H1 (cell line): ENCODE data around the gene SGMS2. TPM values are rescaled to one million over a fixed set of nuclear protein-coding genes. Genes with fewer than 3 reads are reported as not detected.

Experiments used
- CTCF ChIA-PET: fragments of 300-600 bp; sonication (Branson Sonifier 250); formaldehyde crosslinking; loops from one replicate; lab custom pipeline; 2021; ENCODE audit not compliant: partially characterized antibody; lab: Charles Lee
- POLR2A ChIA-PET: fragments of 300-600 bp; sonication (Branson Sonifier 250); formaldehyde crosslinking; loops from one replicate; lab custom pipeline; 2021; ENCODE audit warnings: inconsistent platforms; ENCODE audit not compliant: partially characterized antibody; lab: Charles Lee
- DNase-seq, 2 experiments: peaks; one replicate each; pipeline versions ENCODE4 v3.0.0 to v3.0.0-alpha.2; 2010 to 2022; ENCODE audit warnings: low spot score in 2 of 2, low read depth in 1 of 2, mixed read lengths in 1 of 2
- FAIRE-seq: peaks from 2 replicates; lab custom pipeline; 2011; peaks lifted over from hg19 to GRCh38; lab: Jason Lieb, UNC
- H2AFZ ChIP-seq: 2 replicates; pipeline ENCODE4 v1.8.1; 2012; ENCODE audit warnings: low read length, inconsistent platforms
- H2AK5ac ChIP-seq: 2 replicates; pipeline ENCODE4 v1.6.1; 2013; ENCODE audit warnings: low read depth, low read length
- H2BK120ac ChIP-seq: replicated peaks from 2 replicates; pipeline ENCODE3; 2013; ENCODE audit warnings: low read depth, low read length, inconsistent platforms
- H2BK12ac ChIP-seq: 2 replicates; pipeline ENCODE4 v1.6.1; 2013; ENCODE audit warnings: low read depth, low read length
- H2BK15ac ChIP-seq: 2 replicates; pipeline ENCODE4 v1.6.1; 2013; ENCODE audit warnings: low read length
- H2BK20ac ChIP-seq: 2 replicates; pipeline ENCODE4 v1.6.1; 2013; ENCODE audit warnings: low read length
- H2BK5ac ChIP-seq: 2 replicates; pipeline ENCODE4 v1.6.1; 2013; ENCODE audit warnings: low read depth, low read length
- H3K14ac ChIP-seq: 2 replicates; pipeline ENCODE4 v1.6.1; 2013; ENCODE audit warnings: inconsistent platforms; ENCODE audit not compliant: insufficient read length
- H3K18ac ChIP-seq: 2 replicates; pipeline ENCODE4 v1.6.1; 2013; ENCODE audit warnings: low read length; ENCODE audit errors: extremely low read depth
- H3K23ac ChIP-seq: 2 replicates; pipeline ENCODE4 v1.6.1; 2013; ENCODE audit warnings: inconsistent platforms; ENCODE audit not compliant: insufficient read length
- H3K23me2 ChIP-seq: 2 replicates; pipeline ENCODE4 v1.6.1; 2013; ENCODE audit warnings: low read depth, low read length
- H3K27ac ChIP-seq: 2 replicates; pipeline ENCODE4 v1.6.1; 2011; ENCODE audit warnings: low read depth, low read length, inconsistent platforms
- H3K27me3 ChIP-seq, 4 experiments: replicated peaks in 1 of 4; 1 replicate in 1 of 4; 2 replicates in 3 of 4; pipeline versions ENCODE4 v1.6.1 to v1.8.1; 2011 to 2013; ENCODE audit warnings: low read length in 3 of 4, mild to moderate bottlenecking in 3 of 4, inconsistent platforms in 2 of 4, mixed read lengths in 2 of 4, moderate library complexity in 1 of 4; ENCODE audit not compliant: control insufficient read depth in 3 of 4, insufficient read depth in 3 of 4; ENCODE audit errors: extremely low read depth in 1 of 4
- H3K36me3 ChIP-seq, 4 experiments: 2 replicates each; pipeline versions ENCODE4 v1.6.1 to v1.8.1; 2011 to 2013; ENCODE audit warnings: mild to moderate bottlenecking in 4 of 4, low read length in 3 of 4, moderate library complexity in 2 of 4, control low read depth in 1 of 4, inconsistent platforms in 1 of 4; ENCODE audit not compliant: insufficient read depth in 4 of 4, control insufficient read depth in 2 of 4
- H3K4ac ChIP-seq: replicated peaks from 2 replicates; pipeline ENCODE3; 2013; ENCODE audit warnings: low read length, low read depth, mixed read lengths, inconsistent platforms; ENCODE audit not compliant: insufficient read length
- H3K4me1 ChIP-seq, 4 experiments: replicated peaks in 1 of 4; 1 replicate in 1 of 4; 2 replicates in 3 of 4; pipeline versions ENCODE4 v1.6.1 to v1.8.1; 2011 to 2013; ENCODE audit warnings: low read length in 3 of 4, inconsistent platforms in 2 of 4, mixed read lengths in 1 of 4; ENCODE audit not compliant: insufficient read depth in 4 of 4, control insufficient read depth in 3 of 4
- H3K4me2 ChIP-seq, 2 experiments: 2 replicates each; pipeline versions ENCODE4 v1.6.1 to v1.8.1; 2011 to 2013; ENCODE audit warnings: low read depth in 2 of 2, low read length in 2 of 2, control low read depth in 1 of 2, inconsistent platforms in 1 of 2, mild to moderate bottlenecking in 1 of 2; ENCODE audit not compliant: insufficient read depth in 1 of 2
- H3K4me3 ChIP-seq, 4 experiments: fragments of 200-600, 300-600 bp in 1 of 4; sonication (generic), shearing (Covaris generic), sonication (Bioruptor Twin) in 1 of 4; 2 replicates each; pipeline versions ENCODE4 v1.5.1 to v1.8.1; 2011 to 2016; ENCODE audit warnings: low read length in 4 of 4, low read depth in 3 of 4, control low read depth in 2 of 4, inconsistent platforms in 2 of 4, mild to moderate bottlenecking in 2 of 4, mixed read lengths in 1 of 4, moderate library complexity in 1 of 4; ENCODE audit not compliant: insufficient read depth in 2 of 4; ENCODE audit errors: extremely low read depth in 1 of 4
- H3K56ac ChIP-seq: replicated peaks from 2 replicates; pipeline ENCODE3; 2013; ENCODE audit warnings: low read depth, mild to moderate bottlenecking, mixed read lengths, low read length, inconsistent platforms; ENCODE audit not compliant: insufficient read length
- H3K79me1 ChIP-seq: 2 replicates; pipeline ENCODE4 v1.6.1; 2013; ENCODE audit warnings: low read depth, low read length, control low read depth
- H3K79me2 ChIP-seq, 2 experiments: 2 replicates each; pipeline versions ENCODE4 v1.6.1 to v1.8.1; 2012 to 2013; ENCODE audit warnings: low read length in 2 of 2, mild to moderate bottlenecking in 2 of 2, inconsistent platforms in 1 of 2; ENCODE audit not compliant: insufficient read depth in 2 of 2, control insufficient read depth in 1 of 2
- H3K9ac ChIP-seq, 4 experiments: replicated peaks in 1 of 4; 1 replicate in 1 of 4; 2 replicates in 3 of 4; pipeline versions ENCODE4 v1.6.1 to v1.8.1; 2011 to 2013; ENCODE audit warnings: low read depth in 3 of 4, low read length in 3 of 4, control low read depth in 2 of 4, mild to moderate bottlenecking in 2 of 4, moderate library complexity in 2 of 4, inconsistent platforms in 1 of 4; ENCODE audit errors: extremely low read depth in 1 of 4
- H3K9me3 ChIP-seq, 2 experiments: 2 replicates each; pipeline versions ENCODE4 v1.6.1 to v1.8.1; 2012 to 2013; ENCODE audit warnings: mild to moderate bottlenecking in 2 of 2, moderate library complexity in 2 of 2, control low read depth in 1 of 2, inconsistent platforms in 1 of 2, low read depth in 1 of 2, low read length in 1 of 2, mixed read lengths in 1 of 2; ENCODE audit not compliant: insufficient read depth in 2 of 2
- H4K20me1 ChIP-seq, 2 experiments: replicated peaks in 1 of 2; 2 replicates each; pipeline versions ENCODE3 to v1.8.1; 2011 to 2013; ENCODE audit warnings: inconsistent platforms in 2 of 2, low read length in 2 of 2, mild to moderate bottlenecking in 1 of 2; ENCODE audit not compliant: insufficient read depth in 2 of 2, control insufficient read depth in 1 of 2
- H4K5ac ChIP-seq: 2 replicates; pipeline ENCODE4 v1.6.1; 2013; ENCODE audit warnings: low read length, low read depth, mixed read lengths, inconsistent platforms; ENCODE audit not compliant: insufficient read length
- H4K8ac ChIP-seq: 2 replicates; pipeline ENCODE4 v1.8.0; 2013; ENCODE audit warnings: mild to moderate bottlenecking, moderate library complexity, low read length, inconsistent platforms; ENCODE audit not compliant: insufficient read depth; ENCODE audit errors: extremely low read depth
- H4K91ac ChIP-seq: replicated peaks from 2 replicates; pipeline ENCODE3; 2013; ENCODE audit warnings: low read length, mixed read lengths, inconsistent platforms; ENCODE audit not compliant: insufficient read length
- BCL11A ChIP-seq, 2 experiments: IDR thresholded peaks; one replicate each; pipeline ENCODE4 v1.6.1; 2011; ENCODE audit warnings: low read depth in 2 of 2, low read length in 2 of 2, mild to moderate bottlenecking in 2 of 2
- RXRA ChIP-seq: IDR thresholded peaks from 2 replicates; pipeline ENCODE4 v1.6.1; 2011; ENCODE audit warnings: low read depth, mild to moderate bottlenecking, low read length, moderate library complexity; ENCODE audit not compliant: insufficient read depth
- SUZ12 ChIP-seq: fragments of 200-600 bp; sonication (generic); IDR thresholded peaks from 2 replicates; pipeline ENCODE4 v1.6.1; 2012; ENCODE audit warnings: mild to moderate bottlenecking, inconsistent platforms, low read length, moderate library complexity, mixed read lengths
- USF2 ChIP-seq: IDR thresholded peaks from 2 replicates; pipeline ENCODE4 v1.6.1; 2011; ENCODE audit warnings: low read length, improper control_type of control experiment
- ZNF274 ChIP-seq: IDR thresholded peaks from 2 replicates; pipeline ENCODE4 v1.7.0; 2012; ENCODE audit warnings: low read length, borderline replicate concordance; ENCODE audit errors: extremely low read depth
- WGBS, 2 experiments: shearing (Covaris generic) in 1 of 2; methylation state at CpG; one replicate each; pipeline versions ENCODE4 v1.1.6 to v1.1.7; 2013 to 2015; ENCODE audit warnings: low lambda C conversion rate in 2 of 2, mixed read lengths in 2 of 2, inconsistent platforms in 1 of 2, low coverage in 1 of 2, missing lambda C conversion rate in 1 of 2; ENCODE audit not compliant: insufficient replicate concordance in 2 of 2, insufficient coverage in 1 of 2, insufficient read length in 1 of 2; ENCODE audit errors: extremely low coverage in 1 of 2, missing lambda C conversion rate in 1 of 2; 5-methylcytosine and 5-hydroxymethylcytosine counted together
- polyA plus RNA-seq, 7 experiments: library from polyadenylated mRNA; depleted of rRNA in 3 of 7; stranded (reverse) in 5 of 7; unstranded in 2 of 7; fragments of >200 nt in 5 of 7; fragments of 200-250 nt in 2 of 7; gene quantifications; 1 replicate in 5 of 7; 2 replicates in 1 of 7; 4 replicates in 1 of 7; pipeline versions ENCODE4 v1.2.1 to v1.2.3, GENCODE V29; 2011 to 2013; ENCODE audit warnings: missing spikeins in 2 of 7, mixed read lengths in 2 of 7
- total RNA-seq: library from RNA; stranded (reverse); fragmentation: NEBNext Ultra II Directional; extraction: Animal tissue kit (Norgen Biotek cat#: 25700); gene quantifications from 2 replicates; pipeline ENCODE4 v1.2.1, GENCODE V29; 2021

Gene SGMS2
- total and polyA plus RNA-seq, 2 of the 8 experiments (the other 6 are each of a cell fraction or from before 2014, with no cell fraction given): 0.04 to 1.3 TPM

GRCh38 chr4:107858158-107858742 is 33.5 kb downstream of the SGMS2 start:
- Histone ChIP-seq H2BK15ac (no peak overlapping the region), H3K4ac (no peak overlapping the region), H3K36me3 (no peaks in the 10 kb centered on the region), H3K27me3 (peaks cover 0 to 1% (median 0%) of the 10 kb centered on the region in 4 experiments; a peak in 1 of 7 replicates), H3K4me1 (peaks cover 0 to 9% (median 2%) of the 10 kb centered on the region in 4 experiments; a peak in 3 of 7 replicates), H2BK20ac (no peak overlapping the region), H3K27ac (no peak overlapping the region), H3K9me3 (no peaks in the 10 kb centered on the region), H3K18ac (no peak overlapping the region), H3K79me1 (no peaks in the 10 kb centered on the region), H3K9ac (0 out of 7 replicates have a peak overlapping the region, but pooled peaks of 1 of the 4 experiments have one; percentile 39), H2AK5ac (no peak overlapping the region), H3K79me2 (no peaks in the 10 kb centered on the region), H4K91ac (no peak overlapping the region), H4K20me1 (no peaks in the 10 kb centered on the region), H3K23me2 (no peaks in the 10 kb centered on the region; the same call in 1 of the 2 replicates), H4K5ac (no peak overlapping the region), H4K8ac (no peak overlapping the region), H2BK120ac (no peak overlapping the region), H3K23ac (no peak overlapping the region), H3K56ac (no peak overlapping the region), H2AFZ (0 out of 2 replicates have a peak overlapping the region, but pooled peaks have one; percentile 11), H3K4me3 (no peak overlapping the region), H2BK12ac (no peak overlapping the region), H2BK5ac (no peak overlapping the region), H3K4me2 (peak overlapping the region in 1 of 2 experiments; percentile 29; a peak in 1 of 4 replicates), H3K14ac (no peak overlapping the region)
- DNase-seq (no peak), FAIRE-seq (no peak)
- 80% methylated on average over 3 of the region's 3 CpGs; no CpG with 5 or more reads in 1 of the 2 experiments for WGBS, 2 experiments
- CTCF ChIA-PET: no interaction called here
- POLR2A ChIA-PET: interaction anchor here (1.0 kb wide), 1 partner anchor 28 kb away, joined by 3 read pairs; no protein-coding TSS in a partner anchor
- TF ChIP-seq SUZ12 (no peak), USF2 (no peak), RXRA (no peak), ZNF274 (no peak), BCL11A (IDR thresholded peaks at IDR 0.05; ENCODE audit: low read depth in 2 of 2, low read length in 2 of 2) (no peak)
